GM19467 (cell line): ENCODE measurements around the gene AGAP1.

Experiments
- ATAC-seq: cut with Tn5 transposase; IDR thresholded peaks from one replicate; pipeline ENCODE4 v1.9.1; 2021; ENCODE audit warnings: mild to moderate bottlenecking, moderate library complexity; ENCODE audit not compliant: unreplicated experiment

Gene AGAP1

DNA sequence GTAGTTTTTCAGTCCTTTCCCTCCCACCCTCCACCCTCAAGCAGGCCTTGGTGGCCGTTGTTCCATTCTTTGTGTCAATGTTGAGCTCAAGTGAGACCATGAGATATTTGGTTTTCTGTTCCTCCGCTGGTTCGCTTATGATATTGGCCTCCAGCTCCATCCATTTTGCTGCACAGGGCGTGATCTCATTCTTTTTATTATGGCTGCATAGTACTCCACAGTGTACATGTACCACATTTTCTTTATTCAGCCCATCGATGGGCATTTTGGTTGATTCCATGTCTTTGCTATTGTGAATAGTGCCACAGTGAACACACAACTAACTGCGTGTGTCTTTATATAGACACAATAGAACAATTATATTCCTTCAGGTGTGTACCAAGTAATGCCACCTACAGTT is 14.1 kb downstream of the AGAP1 start:
- no peak for ATAC-seq

DNA sequence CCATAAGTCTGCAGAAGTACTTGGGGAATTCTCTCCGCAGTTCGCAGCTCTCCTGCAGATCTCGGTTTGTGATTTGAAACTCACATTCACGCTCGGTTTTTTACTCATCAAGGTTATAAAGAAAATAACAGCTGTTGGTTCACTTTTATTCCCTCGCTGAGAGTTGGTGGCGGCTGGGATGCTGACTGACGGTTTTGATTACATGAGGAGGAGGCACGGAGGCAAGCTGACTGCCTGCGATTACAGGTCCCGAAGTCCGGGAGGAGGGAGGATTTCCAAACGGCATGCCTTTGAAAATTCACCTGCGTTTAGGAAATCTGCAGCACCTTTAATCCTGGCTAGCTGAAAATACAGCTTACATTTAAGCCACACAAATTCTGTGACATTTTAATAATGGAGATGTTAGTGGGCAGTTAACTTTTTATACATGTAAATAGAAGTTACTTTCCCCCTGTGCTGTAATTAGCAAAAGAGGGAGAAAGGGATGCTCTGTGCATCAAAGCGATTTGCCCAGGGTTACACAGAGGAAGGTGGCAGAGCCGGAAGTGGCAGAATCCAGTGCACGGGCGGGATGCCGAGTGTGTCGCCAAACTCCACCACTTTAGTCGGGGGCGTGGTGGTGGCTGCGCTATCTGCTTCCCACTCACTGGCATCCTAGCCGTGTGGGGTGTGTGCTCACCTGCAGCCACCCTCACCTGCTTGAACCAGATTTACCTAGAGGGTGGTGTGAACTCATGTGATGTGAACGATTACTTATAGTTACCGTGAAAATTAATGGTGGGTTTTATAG is 14.7 kb downstream of the AGAP1 start:
- no peak for ATAC-seq

DNA sequence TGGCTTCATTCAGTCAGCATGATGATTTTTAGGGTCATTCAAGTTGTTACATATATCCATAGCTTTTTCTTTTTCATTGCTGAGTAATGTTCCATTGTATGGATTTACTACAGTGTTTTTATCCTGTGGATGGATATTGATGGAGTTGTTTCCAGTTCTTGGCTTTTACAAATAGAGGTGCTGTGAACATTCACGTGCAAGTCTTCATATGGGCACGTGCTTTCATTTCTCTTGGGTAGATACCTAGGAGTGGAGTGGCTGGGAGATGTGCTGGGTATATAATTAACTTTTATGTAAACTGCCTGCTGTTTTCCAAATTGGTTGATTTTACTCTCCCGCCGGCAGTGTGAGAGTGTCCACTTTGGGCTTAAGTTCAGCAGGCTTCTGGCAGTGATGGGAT is 16.5 kb downstream of the AGAP1 start:
- ATAC-seq: no peak

DNA sequence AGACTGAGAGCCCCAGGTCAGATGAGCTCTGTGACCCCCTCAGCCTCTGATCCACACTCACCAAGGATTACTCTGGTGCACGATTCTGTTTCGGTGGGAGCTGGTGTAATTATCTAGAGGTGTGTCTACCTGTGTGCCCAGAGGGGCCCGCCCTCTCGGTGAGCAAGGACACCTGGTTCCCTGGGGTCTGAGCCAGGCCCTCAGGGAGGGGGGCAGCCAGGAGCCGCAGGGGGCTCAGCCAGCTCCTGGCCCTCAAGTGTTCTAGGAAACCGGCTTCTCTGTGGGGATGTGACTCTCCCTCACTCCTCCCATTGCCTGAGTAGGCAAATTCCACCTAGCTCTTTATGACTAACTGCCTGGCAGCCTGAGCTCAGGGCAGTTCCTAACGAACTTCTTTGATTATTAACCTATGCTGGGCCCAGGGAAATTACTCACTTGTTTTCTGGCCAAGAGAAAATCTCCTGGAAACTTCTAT is 17.4 kb downstream of the AGAP1 start:
- no peak for ATAC-seq

DNA sequence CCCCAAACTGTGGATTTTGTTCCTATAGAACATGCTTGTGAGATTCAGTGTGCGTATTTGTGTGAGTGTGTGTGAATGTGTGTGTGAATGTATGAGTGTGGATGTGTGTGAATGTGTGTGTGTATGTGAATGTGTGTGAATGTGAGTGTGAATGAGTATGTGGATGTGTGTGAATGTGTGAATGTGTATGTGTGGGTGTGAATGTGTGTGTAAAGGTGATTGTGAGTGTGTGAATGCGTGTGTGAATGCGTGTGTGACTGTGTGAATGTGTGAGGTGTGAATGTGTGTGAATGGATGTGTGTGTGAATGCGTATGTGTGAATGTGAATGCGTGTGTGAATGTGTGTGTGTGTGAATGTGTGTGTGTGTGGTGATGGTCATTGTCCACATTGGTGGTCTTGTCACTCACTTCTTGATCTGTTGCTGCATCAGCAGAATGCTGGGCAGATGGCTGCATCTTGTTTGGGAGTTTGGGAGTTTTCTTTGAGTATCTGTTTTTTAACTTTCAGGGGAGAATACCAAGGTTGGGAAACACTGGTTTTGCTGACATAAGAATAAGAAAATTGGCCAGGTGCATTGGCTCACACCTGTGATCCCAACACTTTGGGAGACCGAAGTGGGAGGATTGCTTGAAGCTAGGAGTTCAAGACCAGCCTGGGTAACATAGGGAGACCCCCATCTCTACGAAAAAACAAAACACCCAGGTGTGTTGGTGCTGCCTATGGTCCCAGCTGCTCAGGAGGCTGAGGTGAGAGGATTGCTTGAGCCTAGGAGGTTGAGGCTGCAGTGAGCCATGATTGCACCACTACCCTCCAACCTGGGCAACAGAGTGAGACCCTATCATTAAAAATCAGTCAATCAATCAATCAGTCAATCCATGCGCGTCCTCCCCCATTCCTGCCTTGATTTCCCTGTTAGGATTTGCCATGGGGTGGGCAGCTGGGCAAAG is 18.2 kb downstream of the AGAP1 start:
- ATAC-seq: no peak

DNA sequence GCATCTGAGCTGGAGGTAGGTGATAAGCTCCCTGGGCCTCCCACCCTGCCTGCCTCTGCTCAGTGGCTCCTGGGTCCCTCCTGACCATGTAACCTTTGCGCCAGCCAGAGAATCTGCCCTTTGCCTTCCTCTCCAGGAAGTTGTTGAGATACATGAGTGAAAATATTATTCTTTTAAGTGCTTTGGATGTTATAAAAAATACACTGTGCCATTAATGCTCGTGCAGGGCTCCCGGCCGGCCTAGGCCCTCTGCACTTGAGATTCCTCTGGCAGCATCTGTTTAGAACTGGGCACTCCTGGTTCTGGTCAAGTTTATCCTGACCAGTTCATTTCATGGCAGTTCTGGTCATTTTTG is 18.8 kb downstream of the AGAP1 start:
- no peak for ATAC-seq

DNA sequence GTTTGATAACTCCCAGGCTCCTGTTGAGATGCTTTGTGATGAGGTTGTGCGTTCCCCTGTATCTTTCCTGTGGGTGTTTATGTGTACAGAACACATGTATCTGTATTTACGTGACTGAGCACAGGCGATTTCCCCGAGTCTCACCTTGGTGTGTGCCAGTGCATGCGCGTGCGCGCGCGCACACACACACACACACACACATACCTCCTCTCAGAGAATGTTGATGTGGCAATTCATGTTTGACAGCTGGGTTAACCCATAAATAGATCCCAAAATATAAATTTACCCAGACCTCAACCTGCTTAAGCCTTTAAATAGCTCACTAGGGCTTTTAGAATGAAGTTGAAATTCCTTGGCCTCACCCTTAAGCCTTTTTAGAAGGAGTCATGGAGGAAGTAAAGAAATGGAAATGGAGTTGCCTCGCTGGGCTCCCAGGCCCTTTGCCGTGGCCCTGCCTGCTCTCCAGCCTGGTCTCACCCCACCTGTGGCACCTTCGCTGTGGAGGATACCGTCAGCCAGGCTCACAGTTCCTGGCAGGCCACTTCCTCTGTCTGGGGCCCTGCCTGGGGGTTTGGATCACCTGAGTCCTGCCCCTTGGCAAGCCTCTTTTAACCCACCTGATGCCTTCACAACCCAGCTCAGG is 20.3 kb downstream of the AGAP1 start:
- no peak for ATAC-seq

DNA sequence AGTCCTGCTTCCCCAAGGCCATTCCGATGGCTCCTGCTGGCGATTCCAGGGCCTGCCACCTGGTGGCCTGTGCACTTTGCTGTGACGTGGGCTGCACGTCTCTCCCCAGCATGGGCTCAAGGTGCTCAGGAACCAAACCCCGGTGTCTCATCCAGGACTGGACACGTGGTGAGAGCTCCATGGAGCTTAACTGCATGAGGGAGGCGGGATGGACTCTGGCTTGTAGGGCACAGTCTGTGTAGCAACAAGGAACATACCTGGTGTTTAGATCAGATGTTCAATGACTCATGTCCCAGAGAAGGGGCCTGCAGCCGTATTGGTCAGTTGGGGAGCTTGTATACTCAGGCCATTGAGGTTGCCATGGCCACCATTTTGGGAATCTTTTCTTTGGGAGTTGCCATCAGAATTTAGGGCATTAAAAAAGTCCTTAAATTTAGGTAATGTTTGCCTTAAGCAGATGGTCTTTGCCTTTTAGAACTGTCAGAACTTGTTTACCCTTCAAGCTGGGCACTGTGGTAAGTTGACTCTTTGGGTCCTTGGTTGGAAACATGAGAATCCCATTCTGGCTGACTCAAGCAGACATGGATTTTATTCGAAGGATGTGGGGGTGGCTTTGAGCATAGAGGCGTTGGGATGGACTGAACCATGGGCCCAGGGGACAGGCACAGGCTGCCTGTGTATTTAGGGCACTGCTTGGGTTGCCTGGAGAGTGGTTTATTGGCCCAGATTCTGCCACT is 21.0 kb downstream of the AGAP1 start:
- no peak for ATAC-seq

DNA sequence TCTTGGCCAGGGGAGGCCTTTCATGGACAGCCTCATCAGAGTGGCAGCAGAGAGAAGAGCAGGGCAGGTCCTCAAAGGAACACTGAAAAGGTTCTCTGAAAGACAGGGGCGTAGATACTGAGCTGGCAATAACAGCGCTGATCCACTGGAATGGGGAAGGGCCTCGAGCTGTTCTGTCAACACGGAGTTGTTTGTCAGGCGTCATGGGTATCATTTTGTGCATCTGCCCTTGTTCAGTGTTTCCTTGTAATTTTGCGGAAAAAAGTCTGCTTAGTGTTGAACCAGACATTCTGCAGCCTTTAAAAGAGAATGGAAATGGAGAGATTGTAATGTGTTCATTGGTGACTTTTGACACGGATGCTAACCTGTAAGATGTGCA is 21.5 kb downstream of the AGAP1 start:
- no peak for ATAC-seq

DNA sequence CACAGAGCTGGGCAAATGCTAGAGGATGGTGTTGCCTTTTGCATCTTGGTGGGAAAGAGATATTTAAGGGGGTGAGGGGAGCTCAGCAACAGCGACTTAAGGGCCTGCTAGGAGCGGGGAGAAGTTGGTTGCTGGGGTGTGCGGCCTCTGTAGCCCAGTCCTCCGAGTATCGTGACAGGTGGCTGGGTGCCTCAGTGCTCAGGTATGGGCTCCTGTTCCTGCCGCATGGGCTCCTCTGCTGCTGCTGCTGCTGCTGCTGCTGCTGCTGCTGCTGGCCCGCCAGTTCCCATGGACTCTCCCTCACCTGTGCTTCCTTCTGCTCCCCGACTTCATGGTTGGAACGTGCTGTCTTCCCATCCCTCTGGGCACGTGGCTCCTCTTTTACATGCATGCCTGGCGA is 22.0 kb downstream of the AGAP1 start:
- ATAC-seq: no peak

DNA sequence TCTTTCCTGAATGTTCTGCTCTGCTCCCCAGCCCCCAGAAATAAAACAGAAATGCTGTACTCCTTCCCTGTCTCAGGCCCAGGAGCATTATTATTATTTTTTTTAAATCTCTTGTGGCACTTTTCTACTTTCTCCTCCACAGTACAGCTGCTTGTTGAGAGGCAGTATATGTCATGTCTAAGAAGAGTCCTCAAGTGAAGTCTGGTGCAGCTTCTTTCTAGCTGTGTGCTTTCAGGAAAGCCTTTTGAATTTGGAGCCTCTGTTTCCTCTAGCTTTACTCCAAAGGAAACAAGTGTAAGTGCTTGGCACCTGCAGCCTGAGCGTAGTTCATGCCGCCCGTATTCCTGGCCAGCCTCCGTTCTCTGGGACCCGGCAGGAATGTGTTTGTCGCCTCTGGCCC is 22.4 kb downstream of the AGAP1 start:
- ATAC-seq: no peak

DNA sequence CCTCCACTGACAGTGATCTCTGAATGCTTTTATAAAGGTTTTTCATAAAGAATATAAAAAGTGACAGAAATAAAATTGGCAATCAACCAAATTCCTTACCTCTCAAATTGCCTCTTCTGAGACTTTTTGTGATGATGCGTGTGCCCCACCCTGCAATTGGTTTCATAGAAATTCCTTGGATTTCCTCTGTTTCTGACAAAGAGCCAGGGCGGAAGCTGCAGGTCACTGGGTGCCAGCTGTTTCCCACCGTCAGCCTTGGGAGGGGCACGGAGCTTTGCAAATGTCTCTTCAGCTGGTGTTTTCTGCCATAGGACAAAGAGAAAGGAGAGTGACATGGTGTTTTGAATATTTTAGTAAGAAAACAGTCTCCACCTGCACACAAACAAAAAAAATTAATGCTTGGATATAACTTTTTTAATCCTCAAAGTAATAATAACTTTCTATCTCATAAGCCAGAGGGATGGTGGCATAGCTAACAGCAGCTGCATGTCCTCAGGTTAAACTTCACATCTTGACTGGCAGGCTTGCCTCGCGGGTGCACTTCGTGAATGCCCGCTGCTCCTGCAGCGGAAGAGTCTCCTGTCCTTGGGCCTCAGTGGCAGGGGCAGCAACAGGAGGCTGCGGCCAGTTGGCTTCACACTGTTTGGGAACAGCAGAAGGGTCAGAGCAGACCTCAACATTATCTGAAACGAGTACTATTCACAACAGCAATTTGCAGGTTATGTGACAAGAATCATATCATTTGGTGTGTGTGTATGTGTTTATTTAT is 24.7 kb downstream of the AGAP1 start:
- no peak for ATAC-seq

DNA sequence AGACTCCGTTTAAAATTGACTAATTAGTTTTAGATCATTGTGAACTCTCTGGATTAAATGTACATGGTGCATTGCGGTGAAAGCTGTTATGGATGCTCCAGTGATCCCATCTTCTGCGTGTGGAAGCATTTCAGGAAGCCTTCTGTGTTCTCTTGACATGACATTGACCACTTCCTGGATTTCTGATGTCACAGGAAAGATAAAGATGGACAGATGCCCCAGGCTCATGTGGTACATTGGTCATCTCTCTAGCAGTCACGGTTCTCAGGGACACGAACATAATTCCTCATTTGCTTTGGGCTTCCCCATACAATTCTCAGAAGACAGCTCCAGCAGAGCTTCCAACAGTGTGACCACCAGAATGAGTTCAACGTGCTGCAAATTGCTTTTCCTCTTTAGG is 26.9 kb downstream of the AGAP1 start:
- ATAC-seq: no peak

DNA sequence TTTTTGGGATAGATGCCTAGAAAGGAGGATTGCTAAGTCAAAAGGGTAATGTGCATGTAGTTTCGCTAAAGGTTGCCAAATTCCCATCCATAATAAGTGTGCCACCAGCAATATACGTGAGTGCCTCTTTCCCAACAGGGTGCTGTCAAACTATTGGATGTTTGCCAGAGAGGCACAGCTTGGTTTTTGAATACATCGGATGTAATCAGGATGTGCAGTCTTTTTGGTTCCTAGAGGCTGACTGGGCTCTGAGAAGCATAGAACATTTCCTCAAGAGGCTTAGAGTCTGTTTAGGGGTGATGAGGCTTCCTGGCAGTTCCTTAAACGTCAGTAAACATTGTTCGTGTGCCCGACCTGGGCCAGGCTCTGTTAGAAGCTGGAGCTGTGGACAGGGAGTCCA is 28.0 kb downstream of the AGAP1 start:
- ATAC-seq: no peak

DNA sequence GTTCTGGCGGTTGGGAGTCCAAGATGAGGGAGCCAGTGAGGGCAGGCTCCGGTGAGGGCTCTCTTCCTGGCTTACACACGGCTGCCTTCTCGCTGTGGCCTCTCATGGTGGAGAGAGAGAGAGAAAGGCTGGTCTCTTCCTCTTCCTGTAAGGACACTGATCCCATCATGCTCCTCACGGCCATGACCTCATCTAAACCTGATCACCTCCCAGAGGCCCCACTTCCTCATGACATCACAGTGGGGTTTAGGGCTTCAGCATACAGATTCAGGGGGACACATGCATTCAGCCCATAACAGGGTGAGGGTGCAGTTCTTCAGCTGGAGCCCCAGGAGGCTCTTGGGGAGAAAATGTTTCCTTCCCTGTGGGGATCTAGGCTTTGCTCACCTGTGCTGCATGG is 29.2 kb downstream of the AGAP1 start:
- no peak for ATAC-seq

DNA sequence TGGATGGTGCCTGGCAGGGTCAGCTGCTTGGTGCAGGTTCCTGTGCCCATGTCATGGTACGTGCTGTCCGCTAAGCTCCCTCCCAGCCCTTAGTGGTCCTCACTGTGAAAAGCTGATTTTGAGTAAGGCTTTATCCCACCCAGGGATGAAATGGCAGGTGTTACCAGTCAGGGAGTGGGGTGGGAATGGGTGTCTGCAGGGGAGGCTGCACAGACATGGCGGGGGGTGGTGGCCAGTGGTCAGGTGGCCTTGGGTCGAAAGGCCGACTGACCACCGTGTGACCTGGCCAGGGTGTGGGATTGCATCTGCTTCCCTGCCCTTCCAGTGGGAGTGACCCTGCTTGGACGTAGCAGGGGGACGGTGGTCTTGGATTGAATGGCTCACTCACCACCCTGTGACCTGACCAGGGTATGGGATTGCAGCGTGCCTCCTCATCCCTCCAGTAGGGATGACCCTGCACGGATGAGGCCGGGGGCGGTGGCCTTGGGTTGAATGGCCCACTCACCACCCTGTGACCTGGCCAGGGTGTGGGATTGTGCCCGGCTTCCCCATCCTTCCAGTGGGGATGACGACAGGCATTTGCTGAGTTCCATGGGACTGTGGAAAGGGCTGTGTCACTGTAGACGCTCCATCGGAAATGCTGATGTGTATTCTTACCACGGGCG is 29.8 kb downstream of the AGAP1 start:
- no peak for ATAC-seq

DNA sequence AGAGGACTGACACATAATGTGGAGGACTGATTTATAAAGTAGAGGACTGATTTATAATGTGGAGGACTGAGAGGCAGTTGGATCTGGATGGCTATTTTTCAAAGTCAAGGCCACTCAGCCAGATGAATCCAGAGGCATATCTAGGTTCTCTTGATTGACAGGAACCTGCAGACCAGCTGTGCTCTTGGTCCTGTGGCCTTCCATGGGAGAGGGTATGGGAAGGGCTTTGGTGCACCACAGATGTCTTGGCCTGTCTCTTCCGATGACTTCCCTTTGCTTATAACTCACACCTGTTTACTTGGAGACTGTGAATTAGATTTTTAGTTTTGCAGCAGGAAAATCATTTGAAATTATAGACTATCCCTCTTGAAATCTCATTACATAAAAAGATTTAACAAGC is 32.3 kb downstream of the AGAP1 start:
- no peak for ATAC-seq

DNA sequence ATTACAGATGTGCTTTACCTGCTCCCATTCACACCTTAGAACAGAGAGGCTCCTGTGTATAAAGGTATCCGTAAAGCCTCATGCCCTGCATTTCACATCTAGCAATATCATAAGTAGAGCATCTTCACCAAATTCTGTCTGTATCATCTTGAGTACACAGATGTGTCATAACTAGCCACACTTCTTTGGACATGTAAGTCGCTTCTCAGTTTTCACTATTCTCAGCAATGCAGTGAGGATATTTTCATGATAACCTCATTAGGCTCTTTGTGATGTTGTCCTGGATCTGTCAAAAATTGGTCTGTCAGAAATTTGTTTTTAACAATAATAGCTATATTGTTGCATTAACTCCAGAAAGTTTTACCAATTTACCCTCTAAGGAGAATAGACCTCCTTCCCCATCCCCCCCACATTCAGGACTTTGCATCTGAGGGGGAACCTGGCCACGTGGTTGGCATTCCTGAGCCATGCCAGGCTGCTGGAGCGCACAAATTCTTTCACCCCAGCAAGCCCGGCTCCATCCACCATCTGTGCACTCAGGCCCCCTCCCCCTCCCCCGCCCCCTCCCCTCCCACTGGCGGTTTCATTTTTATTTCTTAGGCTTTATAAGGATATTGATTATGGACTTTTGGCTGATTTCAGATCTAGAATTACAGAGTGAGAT is 34.1 kb downstream of the AGAP1 start:
- no peak for ATAC-seq

DNA sequence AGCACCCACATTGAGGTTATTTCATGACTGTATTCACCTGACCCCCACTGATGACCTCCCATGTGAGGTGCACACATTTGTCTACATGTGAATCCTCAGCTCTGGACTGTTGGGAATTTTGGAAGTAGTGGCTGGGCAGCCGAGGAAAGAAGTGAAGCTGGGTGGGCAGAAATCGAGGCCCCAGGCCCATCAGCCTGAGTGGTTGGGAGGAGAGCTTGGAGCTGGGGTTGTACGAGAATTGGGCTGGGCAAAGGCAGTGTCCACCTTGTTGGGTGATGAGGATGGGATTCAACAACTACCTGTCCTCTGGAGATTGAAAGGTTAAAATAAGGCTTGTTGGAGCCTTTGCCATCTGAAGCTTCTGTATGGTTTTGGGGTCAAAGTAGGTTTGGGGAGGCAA is 35.8 kb downstream of the AGAP1 start:
- no peak for ATAC-seq
